ENCODE data around the gene AFF4.

DNA sequence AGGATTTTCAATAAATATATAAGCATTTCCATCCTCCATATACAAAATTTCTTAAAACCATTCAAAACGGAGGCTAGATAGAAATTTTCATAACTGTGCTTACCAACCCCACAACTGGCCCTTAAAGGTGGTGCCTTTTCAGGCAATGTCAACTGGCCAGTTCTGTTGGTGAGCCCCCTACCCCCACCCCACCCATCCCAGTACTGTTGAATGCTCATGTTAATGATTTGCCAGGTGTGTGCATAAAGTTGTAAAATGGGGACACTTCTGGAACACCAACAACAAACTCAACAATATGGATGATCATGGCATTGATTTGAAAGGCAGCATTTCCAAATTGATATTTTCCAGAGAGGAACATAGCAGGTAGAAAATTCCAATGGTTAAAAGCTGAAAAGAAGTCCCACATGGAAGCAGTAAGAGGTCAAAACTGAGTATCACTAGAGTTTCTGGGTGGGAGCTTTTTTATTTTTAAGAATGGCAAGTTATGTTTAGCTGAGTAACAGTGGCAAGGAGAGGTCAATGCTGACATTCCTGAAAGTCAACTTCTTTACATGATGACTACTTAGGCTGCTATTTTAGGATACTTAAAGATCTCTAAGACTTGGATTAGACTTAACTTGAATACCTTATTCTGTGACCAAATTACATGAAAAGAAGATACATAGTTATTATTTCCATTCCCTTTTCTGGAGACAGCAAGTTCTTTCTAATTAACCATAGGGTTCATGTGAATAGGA, 87.2 kb downstream of the AFF4 start:
- no peak for TF ChIP-seq EZH2 (IDR thresholded peaks at IDR 0.05; ENCODE audit: borderline replicate concordance, insufficient read depth, low read length, poor library complexity, severe bottlenecking)
- TF ChIP-seq, protein P1, sequence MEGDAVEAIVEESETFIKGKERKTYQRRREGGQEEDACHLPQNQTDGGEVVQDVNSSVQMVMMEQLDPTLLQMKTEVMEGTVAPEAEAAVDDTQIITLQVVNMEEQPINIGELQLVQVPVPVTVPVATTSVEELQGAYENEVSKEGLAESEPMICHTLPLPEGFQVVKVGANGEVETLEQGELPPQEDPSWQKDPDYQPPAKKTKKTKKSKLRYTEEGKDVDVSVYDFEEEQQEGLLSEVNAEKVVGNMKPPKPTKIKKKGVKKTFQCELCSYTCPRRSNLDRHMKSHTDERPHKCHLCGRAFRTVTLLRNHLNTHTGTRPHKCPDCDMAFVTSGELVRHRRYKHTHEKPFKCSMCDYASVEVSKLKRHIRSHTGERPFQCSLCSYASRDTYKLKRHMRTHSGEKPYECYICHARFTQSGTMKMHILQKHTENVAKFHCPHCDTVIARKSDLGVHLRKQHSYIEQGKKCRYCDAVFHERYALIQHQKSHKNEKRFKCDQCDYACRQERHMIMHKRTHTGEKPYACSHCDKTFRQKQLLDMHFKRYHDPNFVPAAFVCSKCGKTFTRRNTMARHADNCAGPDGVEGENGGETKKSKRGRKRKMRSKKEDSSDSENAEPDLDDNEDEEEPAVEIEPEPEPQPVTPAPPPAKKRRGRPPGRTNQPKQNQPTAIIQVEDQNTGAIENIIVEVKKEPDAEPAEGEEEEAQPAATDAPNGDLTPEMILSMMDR (IDR thresholded peaks at IDR 0.05; ENCODE audit: poor library complexity, severe bottlenecking) = no peak

All from neural cell (in vitro differentiated cells).